Right ventricle myocardium inferior (tissue), 1 donor: ENCODE results near the gene HHATL. TPM values are rescaled to one million over a fixed set of nuclear protein-coding genes. Genes with fewer than 3 reads are reported as not detected.

Experiments used
- ATAC-seq: fragments of 200-7000 bp; cut with Tn5 transposase; one replicate; pipeline ENCODE4 v1.9.1; 2020; ENCODE audit warnings: mild to moderate bottlenecking, moderate library complexity
- DNase-seq: peaks from one replicate; pipeline ENCODE4 v3.0.0; 2021; ENCODE audit errors: missing footprints
- intact Hi-C: fragments of 100-400 bp; cut with DNase I; formaldehyde crosslinking; loops from one replicate; pipeline ENCODE4 v1.11.0; 2022
- total RNA-seq: library from RNA; stranded (reverse); fragmentation: NEBNext Ultra II Directional; extraction: Animal tissue kit (Norgen Biotek cat#: 25700); gene quantifications from one replicate; pipeline ENCODE4 v1.2.1, GENCODE V29; 2021
- donor health status: DM: no; HTN: yes; CAD: no; lungs with severe emphysema.

Gene HHATL
- total RNA-seq, 1 donor from 2014 or later, result 440 TPM

DNA sequence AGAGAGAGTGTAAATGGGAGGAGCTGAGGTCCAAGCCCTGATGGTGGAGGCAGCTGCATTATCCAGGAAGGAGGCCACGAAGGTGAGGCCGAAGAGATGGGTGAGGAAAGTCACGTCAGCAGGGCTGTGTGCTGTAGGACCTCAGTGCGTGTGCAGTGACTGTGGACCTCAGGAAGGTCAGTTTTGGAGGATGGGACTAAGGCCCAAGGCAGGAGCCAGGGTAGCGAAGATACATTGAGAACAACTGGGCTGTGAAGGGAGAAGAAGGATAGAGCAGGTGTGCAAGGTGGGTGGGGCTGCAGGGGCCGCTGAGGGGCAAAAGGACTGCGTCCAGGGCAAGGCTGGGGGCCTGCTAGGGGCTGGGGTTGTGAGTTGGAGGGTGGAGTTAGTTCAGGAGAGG is 12.4 kb downstream of the HHATL start:
- no peak for DNase-seq
- intact Hi-C loops, result no loop called here
- no peak for ATAC-seq

DNA sequence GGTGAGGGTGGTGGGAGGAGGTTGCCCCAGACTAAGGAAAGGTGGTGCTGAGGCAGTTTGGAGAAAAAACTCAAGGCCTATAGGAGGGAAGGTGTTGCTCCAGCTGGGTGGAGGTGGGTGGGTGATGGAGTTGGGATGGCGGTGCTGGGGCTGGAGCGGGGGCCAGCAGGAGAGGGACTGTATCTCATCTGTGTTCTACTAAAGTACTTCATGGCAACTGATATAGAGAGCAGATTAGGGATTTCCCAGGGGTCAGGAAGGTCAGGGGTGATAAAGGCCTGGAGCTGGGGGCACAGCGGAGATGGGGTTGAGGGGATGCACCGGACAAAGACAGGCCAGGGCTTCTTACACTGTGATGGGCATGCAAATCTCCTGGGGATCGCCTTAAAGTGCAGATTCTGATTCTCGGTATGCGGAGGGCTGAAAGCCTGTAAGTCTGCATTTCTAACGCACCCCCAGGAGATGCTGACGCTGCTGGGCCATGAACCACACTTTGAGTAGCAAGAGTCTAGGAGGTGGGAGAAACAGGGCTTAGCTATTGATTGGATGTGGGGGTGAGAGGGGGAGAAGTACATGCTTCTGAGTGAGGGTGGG is 13.1 kb downstream of the HHATL start:
- no peak for ATAC-seq
- intact Hi-C loops, result no loop called here
- DNase-seq, result no peak

DNA sequence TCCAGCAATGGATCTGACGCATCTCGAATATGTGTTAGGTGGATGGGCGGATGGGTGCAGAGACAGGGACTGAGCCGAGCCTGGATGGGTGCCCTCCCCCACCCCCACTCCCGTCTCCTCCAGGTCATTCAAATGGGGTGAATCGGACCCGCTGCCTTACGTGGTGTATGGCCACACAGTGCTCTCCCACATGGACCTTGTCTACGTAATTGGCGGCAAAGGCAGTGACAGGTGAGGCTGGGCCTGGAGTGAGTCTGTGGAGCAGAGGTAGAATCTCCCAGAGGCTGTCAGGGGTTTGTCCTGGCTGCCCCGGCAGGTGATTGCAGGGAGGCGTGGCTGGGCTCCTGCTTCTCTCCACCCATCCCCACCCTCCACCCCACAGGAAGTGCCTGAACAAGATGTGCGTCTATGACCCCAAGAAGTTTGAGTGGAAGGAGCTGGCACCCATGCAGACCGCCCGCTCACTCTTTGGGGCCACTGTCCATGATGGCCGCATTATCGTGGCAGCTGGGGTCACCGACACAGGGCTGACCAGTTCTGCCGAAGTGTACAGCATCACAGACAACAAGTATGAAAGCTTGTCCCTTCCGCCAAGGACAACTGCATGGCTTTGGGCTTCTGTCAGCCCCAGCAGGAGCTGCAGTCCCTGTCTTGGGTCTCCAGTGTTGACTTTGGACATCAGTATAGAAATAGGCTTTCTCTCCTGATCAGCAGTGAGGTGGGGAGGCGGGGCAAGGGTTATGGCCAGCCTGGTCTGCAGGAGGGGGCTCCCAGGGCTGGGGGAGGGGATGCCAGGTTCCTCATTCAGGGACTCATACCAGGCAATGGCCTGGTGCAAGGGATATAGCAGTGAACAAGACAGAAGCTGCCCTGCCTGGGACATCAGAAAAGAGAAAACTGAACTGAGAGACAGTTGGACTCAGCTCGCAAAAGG is 13.8 kb downstream of the HHATL start:
- DNase-seq, result no peak
- intact Hi-C loops, result no loop called here
- no peak for ATAC-seq

DNA sequence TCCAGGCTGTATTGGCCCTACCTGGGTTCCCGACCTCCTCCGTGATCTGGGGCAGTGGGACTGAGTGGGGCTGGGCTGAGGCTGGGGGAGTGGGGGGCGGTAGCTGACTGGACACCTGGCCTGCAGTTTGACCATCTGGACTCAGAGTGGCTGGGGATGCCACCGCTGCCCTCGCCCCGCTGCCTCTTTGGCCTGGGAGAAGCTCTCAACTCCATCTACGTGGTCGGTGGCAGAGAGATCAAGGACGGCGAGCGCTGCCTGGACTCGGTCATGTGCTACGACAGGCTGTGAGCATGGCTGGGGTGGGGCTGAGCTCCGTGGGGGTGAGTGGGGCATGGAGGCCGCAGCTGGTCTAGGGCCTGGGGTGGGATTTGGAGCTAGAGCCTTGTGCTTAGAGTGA is 14.6 kb downstream of the HHATL start:
- no peak for DNase-seq
- ATAC-seq, result no peak
- intact Hi-C loops, result no loop called here

DNA sequence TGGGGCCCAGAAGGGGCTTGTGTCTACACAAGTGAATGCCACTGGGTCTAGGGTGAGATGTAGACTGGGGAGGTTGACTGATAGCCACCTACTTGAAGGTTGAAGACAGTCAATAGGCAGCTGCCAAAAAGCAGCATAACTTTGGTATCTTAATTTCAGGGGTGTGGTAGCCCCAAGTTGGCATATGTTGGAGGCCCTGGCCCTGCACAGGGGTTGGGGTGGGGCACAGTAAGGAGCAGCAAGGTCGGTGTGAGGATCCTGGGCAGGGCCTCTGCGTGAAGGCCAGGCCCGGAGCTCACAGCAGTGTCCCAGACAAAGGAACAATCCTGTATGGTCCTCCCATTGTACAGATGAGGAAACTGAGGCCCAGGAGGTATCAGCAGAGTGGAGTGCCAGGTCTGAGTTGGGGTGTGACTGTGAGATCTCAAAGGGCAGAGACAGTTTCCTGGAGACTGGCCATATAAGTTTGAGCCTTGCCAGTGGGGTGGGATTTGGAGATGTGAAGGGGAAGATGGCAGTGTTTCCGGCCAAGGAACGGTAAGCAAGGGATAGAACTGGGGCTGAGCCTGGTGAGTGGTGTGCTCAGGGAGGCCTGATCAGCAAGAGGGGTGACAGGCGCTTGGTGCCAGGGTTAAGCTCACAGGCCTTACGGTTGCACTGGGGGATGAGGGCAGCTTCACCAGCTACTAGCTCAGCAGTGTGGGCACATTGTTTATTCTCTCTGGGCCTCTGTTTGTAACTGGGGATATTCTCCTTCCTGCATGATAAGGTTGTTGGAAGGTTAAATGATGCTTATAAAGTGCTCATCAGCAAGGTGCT is 15.6 kb downstream of the HHATL start:
- DNase-seq (no peak), ATAC-seq (no peak)

DNA sequence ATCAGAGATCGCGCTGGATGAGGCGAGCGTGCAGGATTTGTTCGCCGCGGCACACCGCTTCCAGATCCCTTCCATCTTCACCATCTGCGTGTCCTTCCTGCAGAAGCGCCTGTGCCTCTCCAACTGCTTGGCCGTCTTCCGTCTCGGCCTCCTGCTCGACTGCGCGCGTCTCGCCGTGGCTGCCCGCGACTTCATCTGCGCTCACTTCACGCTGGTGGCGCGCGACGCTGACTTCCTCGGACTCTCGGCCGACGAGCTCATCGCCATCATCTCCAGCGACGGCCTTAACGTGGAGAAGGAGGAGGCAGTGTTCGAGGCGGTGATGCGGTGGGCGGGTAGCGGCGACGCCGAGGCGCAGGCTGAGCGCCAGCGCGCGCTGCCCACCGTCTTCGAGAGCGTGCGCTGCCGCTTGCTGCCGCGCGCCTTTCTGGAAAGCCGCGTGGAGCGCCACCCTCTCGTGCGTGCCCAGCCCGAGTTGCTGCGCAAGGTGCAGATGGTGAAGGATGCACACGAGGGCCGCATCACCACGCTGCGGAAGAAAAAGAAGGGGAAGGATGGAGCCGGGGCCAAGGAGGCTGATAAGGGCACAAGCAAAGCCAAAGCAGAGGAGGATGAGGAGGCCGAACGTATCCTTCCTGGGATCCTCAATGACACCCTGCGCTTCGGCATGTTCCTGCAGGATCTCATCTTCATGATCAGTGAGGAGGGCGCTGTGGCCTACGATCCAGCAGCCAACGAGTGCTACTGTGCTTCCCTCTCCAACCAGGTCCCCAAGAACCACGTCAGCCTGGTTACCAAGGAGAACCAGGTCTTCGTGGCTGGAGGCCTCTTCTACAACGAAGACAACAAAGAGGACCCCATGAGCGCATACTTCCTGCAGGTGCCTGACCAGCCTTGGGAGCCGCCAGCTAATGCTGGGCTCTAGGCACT is 16.4 kb downstream of the HHATL start:
- DNase-seq (peak; percentile 52), ATAC-seq (no peak)
- intact Hi-C loops, result no loop called here

More for the DNA sequence above, 15.6 kb downstream of the HHATL start:
- intact Hi-C loops, result no loop called here

DNA sequence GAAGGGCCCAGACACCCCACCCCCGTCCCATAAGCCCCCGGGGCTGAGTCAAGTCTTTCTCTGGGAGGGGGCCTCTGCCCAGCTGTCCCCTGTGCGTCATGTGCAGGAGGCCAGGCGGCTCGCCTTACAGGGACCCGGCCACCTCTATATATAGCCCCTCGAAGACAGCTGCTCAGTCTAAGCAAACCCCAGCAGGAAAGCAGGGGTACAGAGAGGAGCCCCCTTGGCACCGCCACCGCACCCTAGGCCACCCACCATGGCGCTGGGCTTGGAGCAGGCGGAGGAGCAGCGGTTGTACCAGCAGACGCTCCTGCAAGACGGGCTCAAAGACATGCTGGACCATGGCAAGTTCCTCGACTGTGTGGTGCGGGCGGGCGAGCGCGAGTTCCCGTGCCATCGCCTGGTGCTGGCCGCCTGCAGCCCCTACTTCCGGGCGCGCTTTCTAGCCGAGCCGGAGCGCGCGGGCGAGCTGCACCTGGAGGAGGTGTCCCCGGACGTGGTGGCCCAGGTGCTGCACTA is 17.2 kb downstream of the HHATL start, which contains the start of gene KLHL40:
TSS of gene KLHL40 (plus strand) at position 175 of the 519 bp plus-strand sequence. CDS start at position 257, 82 bp downstream.
- no peak for ATAC-seq
- DNase-seq, result peak; percentile 58
- intact Hi-C loops, result no loop called here

DNA sequence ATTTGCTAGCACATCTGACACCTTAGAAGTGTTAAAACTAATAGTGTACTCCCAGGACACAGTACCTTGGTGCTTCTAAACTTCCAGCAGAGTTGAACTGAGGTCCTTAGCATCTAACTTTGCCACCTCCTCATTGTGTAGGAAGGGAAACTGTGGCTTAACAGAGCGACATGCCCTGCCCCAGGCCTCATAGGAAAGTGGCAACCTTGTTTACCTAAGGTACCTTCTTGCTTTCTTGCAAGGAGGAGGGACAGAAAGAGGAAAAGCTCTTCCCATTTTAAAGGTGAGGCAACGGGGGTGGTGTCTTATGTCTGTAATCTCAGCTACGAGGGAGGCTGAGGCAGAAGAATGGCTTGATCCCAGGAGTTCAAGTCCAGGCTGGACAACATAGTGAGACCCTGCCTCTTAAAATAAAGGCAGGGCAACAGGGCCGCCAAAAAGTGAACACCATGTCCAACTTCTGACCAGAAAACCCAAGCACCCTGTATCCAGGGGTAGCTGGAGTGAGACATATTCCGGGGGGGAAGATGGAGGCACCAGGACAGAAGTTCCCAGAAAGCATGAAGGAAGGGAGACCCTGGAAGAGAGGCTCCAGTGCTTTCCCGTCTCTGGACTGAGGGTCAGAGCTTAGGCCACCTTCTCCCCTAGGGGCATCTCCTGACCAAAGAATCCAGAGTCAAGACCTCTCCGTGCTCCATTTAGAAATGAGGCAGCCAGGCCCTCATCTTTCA is 17.8 kb downstream of the HHATL start:
- ATAC-seq, result no peak
- DNase-seq, result no peak
- intact Hi-C loops, result loop anchor here (1.0 kb wide), 2 partner anchors 17 to 56 kb away; no protein-coding TSS in a partner anchor

DNA sequence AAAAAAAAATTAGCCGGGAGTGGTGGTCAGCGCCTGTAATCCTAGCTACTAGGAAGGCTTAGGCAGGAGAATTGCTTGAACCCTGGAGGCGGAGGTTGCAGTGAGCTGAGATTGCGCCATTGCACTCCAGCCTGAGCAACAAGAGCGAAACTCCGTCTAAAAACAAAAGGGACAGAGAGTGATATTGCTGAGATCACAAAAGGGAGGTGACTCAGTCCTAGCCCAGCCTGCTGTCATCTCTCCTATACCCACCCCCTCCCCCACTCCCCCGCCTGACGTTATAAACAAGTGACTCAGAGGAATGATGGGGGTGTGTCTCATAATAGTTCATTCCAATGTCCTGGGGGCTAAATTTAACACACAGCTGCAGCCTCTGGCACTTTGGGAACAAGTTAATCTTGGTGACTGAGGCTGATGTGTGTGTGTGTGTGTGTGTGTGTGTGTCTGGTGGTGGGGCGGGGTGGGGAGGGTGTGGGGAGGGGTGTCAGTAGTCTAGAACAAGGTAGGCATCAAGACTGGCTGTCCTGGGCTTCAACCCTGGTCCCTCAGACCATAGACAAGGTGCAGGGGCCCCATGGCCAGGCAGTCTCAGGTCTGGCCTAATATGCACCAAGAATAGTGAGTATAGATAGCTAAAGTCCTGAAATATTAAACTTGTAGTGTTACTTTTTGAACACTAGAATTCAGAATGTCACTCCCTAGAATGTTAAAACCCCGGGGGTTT is 18.6 kb downstream of the HHATL start:
- ATAC-seq, result peak; percentile 90
- intact Hi-C loops, result loop anchor here (1.0 kb wide), 2 partner anchors 17 to 56 kb away; no protein-coding TSS in a partner anchor
- DNase-seq, result no peak

DNA sequence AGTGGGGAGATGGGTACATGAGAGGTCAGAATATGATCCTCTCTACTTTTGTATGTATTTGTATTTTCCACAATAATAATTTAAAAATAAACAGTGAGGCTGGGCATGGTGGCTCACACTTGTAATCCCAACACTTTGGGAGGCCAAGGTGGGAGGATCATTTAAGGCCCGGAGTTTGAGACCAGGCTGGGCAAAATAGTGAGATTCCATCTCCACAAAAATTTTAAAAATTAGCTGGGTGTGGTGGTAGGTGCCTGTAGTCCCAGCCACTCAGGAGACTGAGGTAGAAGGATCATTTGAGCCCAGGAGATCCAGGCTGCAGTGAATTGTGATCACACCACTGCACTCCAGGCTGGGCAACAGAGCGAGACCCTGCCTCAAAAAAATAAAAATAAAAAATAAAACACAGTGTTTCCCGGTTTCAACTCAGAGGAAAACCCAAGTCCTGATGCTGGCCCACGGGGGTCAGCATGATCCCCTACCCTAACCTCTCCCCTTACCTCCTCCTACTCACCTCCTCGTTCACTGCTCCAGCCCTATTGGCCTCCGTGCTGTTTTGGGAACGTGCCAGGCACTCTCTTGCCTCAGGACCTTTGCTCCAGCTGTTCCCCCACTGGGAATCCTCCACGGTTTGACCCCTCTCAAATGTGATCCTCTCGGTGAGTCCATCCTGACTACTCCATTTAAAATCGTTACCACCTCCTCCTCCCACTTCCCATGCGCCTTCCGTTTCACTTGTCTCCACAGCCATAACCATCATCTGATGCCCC is 20.1 kb downstream of the HHATL start:
- DNase-seq (no peak), ATAC-seq (no peak)
- intact Hi-C loops, result no loop called here

DNA sequence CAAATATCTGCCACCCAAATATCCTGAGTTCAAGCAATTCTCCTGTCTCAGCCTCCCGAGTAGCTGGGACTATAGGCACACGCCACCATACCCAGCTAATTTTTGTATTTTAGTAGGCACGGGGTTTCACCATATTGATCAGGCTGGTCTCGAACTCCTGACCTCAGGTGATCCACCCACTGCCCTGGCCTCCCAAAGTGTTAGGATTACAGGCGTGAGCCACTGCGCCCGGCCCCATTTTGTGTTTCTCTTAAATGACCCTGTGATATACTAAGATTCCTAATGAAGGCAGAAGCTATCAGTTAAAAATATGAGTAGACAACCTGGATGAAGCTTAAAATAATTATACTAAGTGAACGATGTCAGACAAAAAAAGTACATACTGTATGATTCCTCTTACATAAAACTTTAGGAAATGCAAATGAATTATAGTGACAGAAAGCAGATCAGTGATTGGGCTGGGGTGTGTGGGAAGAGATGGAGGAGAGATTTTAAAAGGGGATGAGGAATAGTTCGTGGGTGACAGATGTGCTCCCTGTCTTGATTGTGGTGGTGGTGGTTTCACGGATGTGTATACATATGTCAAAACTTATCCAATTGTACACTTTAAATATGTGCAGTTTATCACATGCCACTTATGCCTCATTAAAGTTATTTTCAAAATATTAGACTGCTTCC is 21.1 kb downstream of the HHATL start:
- no peak for DNase-seq
- ATAC-seq, result no peak
- intact Hi-C loops, result no loop called here

DNA sequence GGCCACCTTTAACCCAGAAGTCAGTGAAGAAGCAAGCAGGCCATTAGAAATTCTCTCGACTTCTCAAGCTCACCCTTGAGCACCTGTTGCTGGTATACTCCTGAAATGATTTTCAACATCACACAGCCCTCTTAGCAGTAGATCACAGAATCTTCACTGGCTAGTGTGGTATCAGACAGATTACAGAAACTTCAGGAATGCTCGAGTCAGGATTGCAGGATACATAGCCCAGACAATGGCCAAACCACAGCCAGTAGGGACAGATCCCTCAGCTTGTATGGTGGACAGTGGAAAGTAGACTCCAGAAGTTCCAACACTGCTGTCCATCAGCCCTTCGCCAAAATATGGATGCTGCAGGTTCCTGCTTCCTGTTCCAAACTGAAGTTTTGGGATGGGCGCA is 21.8 kb downstream of the HHATL start:
- ATAC-seq (no peak), DNase-seq (no peak)
- intact Hi-C loops, result no loop called here

DNA sequence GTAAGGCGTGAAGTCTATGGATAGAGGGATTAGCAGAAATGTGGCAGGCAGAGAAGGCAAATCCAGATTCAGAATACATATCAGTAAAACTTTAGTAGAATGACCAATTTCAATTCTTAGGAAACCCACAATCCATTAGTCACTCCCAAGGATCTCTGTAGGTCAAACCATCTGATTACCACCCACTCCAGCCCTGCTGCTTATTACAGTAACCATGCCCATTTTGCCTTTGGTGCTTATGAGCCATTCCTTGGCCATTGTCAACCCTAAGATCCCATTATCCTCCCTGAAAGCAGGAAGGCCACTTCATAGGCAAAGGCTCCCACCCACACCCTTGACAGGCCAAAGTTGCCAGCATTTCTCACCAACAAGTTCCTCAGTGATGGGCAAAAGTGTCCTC is 22.3 kb downstream of the HHATL start:
- ATAC-seq (no peak), DNase-seq (no peak)
- intact Hi-C loops, result no loop called here

DNA sequence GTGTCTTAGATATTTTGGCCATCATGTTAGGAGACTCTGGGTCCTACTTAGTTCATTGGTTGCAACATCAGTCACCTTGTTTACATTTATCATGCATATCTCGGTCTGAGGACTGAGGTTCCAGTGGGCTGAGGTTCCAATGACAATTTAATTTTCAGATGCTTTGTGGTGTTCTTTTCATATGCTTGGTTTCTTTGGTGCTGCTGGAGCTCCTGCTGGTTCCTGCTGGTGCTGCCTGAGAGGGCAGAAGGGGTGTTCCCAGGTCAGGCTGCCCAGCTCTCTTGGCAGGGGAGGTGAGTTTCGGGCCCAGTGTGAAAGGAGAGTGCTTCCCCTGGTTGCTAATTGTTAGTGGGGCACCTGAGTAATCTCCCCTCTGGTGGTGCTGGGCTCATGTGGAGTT is 24.2 kb downstream of the HHATL start:
- ATAC-seq (no peak), DNase-seq (no peak)
- intact Hi-C loops, result no loop called here

DNA sequence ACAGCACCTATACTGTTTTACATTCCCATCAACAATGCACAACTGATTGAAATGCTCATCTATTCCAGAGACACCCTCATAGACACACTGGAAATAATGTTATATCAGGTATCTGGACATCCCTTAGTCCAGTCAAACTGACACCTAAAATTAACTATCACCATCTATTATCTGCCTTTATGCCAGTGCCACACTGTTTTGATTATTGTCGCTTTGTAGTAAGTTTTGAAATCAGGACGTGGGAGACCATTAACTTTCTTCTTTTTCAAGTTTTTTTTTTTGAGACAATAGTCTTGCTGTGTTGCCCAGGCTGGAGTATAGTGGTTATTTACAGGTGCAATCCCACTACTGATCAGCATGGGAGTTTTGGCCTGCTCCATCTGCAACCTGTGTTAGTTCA is 26.7 kb downstream of the HHATL start:
- DNase-seq, result no peak
- intact Hi-C loops, result no loop called here
- ATAC-seq, result no peak

DNA sequence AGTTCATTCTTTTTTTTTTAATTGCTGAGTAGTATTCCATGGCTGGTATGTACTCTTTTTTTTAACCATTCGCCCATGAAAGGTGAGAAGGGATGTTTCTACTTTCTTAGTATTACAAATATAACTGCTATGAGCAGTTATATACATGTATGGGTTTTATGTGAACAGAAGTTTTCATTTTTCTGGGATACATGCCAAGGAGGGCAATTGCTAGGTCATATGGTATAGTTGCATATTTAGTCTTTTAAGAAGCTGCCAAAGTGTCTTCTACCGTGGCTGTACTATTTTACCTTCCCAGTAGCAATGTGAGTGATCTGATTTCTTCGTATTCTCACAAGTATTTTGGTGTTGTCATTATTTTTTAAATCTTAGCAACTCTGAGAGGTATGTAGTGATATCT is 28.5 kb downstream of the HHATL start:
- no peak for ATAC-seq
- DNase-seq, result no peak
- intact Hi-C loops, result no loop called here
